Measurements from ENCODE around the gene SPANXN3.
"Not testable (repeated sequence)": the region's sequence is repeated elsewhere in the genome, so short reads cannot be mapped to it uniquely, and the experiment has no call there.

SPANXN3 gene, protein sequence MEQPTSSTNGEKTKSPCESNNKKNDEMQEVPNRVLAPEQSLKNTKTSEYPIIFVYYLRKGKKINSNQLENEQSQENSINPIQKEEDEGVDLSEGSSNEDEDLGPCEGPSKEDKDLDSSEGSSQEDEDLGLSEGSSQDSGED

DNA sequence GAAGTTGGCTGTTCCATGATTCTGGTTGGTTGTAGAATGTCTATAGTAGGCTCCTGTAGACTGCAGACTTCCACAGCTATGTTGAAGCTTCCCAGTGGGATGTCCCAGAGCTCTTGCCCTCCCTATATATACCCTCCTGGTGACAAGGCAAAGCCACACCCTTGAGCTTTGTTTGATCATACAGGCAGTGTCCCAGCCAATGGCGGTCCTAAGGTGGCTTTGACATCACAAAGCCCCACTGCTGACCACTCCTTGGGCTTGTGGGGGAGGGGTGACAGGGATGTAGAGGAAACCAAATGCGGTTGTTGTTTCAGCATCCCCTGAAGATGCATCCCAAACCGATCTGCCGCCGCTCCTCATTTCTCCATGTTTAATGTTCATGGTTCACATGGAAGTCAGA is at the start of gene SPANXN3:
SPANXN3 (minus strand) TSS at position 101 of the 400 bp plus-strand sequence; CDS start at position 17, 84 bp downstream.
- not testable (repeated sequence) for H3K4me3 ChIP-seq (ENCODE audit: low read length); DNase-seq (ENCODE audit: low read depth)

DNA sequence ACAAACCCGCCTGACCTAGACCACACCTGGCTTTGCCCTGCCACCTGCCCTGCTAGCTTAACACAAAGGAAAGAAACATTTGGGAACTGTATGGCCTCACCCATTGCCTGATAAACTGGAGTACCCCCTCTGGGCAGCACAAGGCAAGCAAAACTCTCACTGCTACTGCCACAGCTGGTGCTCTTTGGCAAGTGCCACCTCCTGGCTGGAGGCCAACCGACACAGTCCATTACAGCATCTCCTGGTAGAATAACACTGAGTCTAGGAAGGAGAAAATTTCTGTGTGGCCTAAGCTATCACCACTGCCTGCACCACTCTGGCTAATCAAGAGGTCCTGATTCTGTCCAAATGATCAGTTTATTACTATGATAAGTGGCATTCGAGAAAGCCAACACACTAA is 18.9 kb upstream of the SPANXN3 start:
- H3K4me3 ChIP-seq (ENCODE audit: low read length): no peak overlapping the region
- TF ChIP-seq, protein P1, sequence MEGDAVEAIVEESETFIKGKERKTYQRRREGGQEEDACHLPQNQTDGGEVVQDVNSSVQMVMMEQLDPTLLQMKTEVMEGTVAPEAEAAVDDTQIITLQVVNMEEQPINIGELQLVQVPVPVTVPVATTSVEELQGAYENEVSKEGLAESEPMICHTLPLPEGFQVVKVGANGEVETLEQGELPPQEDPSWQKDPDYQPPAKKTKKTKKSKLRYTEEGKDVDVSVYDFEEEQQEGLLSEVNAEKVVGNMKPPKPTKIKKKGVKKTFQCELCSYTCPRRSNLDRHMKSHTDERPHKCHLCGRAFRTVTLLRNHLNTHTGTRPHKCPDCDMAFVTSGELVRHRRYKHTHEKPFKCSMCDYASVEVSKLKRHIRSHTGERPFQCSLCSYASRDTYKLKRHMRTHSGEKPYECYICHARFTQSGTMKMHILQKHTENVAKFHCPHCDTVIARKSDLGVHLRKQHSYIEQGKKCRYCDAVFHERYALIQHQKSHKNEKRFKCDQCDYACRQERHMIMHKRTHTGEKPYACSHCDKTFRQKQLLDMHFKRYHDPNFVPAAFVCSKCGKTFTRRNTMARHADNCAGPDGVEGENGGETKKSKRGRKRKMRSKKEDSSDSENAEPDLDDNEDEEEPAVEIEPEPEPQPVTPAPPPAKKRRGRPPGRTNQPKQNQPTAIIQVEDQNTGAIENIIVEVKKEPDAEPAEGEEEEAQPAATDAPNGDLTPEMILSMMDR (IDR thresholded peaks at IDR 0.05; ENCODE audit: insufficient read depth, low read depth, low read length, missing control alignments): no peak
- DNase-seq (ENCODE audit: low read depth): no peak

DNA sequence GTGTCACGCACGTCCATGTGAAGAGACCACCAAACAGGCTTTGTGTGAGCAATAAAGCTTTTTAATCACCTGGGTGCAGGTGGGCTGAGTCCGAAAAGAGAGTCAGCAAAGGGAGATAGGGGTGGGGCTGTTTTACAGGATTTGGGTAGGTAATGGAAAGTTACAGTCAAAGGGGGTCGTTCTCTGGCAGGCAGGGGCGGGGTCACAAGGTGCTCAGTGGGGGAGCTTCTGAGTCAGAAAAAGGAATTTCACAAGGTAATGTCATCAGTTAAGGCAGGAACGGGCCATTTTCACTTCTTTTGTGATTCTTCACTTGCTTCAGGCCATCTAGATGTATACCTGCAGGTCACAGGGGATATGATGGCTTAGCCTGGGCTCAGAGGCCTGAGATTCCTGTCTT is 15.1 kb downstream of the SPANXN3 start:
- H3K4me3 ChIP-seq (ENCODE audit: low read length); DNase-seq (ENCODE audit: low read depth): not testable (repeated sequence)

DNA sequence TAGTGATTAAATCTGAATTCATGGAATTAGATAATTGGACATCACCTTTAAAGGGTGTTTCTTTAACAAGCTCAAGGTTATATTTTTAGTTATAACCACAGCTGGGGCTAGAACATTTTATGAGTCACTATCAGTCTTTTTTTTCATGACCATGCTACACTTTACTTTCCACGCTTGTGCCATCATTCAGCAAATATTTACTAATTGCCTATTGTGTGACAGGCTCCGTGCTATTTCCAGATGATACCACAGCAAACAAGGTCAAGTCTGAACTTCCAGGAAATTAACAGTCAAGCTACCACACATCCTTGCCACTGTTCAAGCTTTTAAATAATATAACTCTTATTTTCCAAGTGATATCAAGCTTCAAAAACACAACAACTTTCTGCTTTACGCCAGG is 16.5 kb downstream of the SPANXN3 start:
- TF ChIP-seq, protein P1 (IDR thresholded peaks at IDR 0.05; ENCODE audit: insufficient read depth, low read depth, low read length, missing control alignments): no peak
- DNase-seq (ENCODE audit: low read depth): no peak
- H3K4me3 ChIP-seq (ENCODE audit: low read length): no peak overlapping the region

DNA sequence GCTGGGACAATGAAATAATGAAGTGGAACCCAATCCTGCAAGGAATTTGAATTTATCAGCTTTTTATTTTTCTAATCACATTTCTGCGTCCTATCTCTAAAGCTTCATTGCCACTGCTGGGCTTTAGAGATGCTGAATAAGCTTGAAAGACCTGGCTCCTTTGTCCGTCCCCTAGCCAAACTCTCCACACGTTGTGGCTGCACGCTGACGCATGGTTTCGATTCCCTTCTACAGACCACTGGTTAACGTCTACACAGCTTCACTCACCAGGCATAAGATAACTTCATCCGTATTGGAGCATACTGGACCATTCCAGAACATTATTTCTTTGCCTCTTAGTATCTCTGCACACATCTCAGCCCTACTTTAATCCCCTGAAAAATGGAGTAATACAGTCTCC is 31.2 kb downstream of the SPANXN3 start:
- DNase-seq (ENCODE audit: low read depth): no peak
- TF ChIP-seq, protein P1 (IDR thresholded peaks at IDR 0.05; ENCODE audit: insufficient read depth, low read depth, low read length, missing control alignments): no peak
- no peak overlapping the region for H3K4me3 ChIP-seq (ENCODE audit: low read length)

DNA sequence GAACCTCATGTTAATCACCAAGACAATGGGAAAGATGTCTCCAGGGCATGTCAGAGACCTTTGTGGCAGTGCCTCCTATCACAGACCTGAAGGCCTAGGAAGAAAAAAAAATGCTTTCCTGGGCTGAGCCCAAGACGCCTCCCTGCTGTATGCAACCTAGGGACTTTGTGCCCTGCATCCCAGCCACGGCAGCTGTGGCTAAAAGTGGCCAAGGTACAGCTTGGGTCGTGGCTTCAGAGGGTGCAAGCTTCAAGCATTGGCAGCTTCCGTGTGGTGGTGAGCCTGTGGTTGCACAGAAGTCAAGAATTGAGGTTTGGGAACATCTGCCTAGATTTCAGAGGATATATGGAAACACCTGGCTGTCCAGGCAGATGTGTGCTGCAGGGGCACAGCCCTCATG is 40.5 kb downstream of the SPANXN3 start:
- TF ChIP-seq, protein P1 (IDR thresholded peaks at IDR 0.05; ENCODE audit: insufficient read depth, low read depth, low read length, missing control alignments): no peak
- DNase-seq (ENCODE audit: low read depth): no peak

DNA sequence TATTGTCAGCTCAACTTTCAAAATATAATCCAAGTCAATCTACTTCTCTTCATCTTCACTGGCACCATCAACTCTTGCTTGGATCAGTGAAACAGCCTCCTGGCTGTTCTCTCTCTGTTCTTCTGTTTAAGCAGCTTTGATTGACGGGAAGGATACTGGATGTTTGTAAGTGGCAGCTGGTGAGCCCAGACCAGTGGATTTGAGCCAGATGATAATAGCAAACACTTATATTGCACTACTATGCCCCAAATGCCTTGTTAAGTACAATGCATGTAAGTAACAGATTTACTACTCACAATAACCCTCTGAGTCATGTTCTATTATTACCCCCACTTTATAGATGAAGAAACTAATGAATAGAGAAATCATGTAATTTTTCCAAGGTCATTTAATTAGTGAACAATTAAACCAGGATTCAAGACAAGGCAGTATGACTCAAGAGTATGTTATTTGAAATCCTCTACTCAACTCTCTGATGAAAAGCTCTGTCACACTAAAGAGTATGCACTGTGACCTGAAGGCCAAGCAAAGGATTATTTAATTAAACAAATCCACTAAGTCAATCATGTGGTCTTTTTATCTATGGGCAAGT is 44.8 kb downstream of the SPANXN3 start:
- DNase-seq (ENCODE audit: low read depth): no peak
- H3K4me3 ChIP-seq (ENCODE audit: low read length): no peak overlapping the region
- TF ChIP-seq, protein P1 (IDR thresholded peaks at IDR 0.05; ENCODE audit: insufficient read depth, low read depth, low read length, missing control alignments): no peak

More for the DNA sequence above, 40.5 kb downstream of the SPANXN3 start:
- no peak overlapping the region for H3K4me3 ChIP-seq (ENCODE audit: low read length)

DNA sequence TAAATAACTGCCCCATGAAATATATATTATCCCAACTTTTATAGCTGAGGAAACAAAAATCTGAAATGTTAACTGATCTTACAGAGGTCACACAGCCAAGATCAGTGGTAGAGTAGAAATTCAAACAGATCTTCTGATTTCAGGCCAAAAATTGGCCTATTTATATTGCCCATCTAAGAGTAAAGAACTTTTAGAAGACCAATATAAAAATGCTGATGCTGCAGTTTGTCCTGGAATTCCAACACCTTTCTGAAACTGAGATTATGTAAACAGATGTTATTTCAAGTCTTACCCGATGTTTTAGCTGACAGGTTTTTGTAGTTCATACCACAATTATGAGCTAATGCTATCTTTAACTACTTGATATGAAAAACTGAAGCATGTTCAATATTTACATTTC is 51.1 kb downstream of the SPANXN3 start:
- no peak overlapping the region for H3K4me3 ChIP-seq (ENCODE audit: low read length)
- no peak for DNase-seq (ENCODE audit: low read depth)
- TF ChIP-seq, protein P1 (IDR thresholded peaks at IDR 0.05; ENCODE audit: insufficient read depth, low read depth, low read length, missing control alignments): no peak

Measured in epithelial cell of esophagus (primary cell).